Neural progenitor cell (in vitro differentiated cells): ENCODE measurements around the gene PPAT.

Experiments
- CTCF ChIP-seq: fragments of 200-600 bp; sonication (generic); IDR thresholded peaks from 2 replicates; pipeline ENCODE4 v1.5.1; 2017; ENCODE audit warnings: antibody characterized with exemption, mild to moderate bottlenecking
- EZH2 ChIP-seq: fragments of 200-600 bp; sonication (generic); IDR thresholded peaks from 2 replicates; pipeline ENCODE4 v1.6.1; 2017; ENCODE audit warnings: antibody characterized with exemption, mild to moderate bottlenecking, moderate library complexity
- EZH2phosphoT487 ChIP-seq: fragments of 200-600 bp; sonication (generic); IDR thresholded peaks from 2 replicates; pipeline ENCODE4 v1.6.1; 2017; ENCODE audit warnings: antibody characterized with exemption

GRCh38 chr4:56430203-56430602 is 5.2 kb downstream of the PPAT start:
- TF ChIP-seq EZH2 (no peak), CTCF (no peak), EZH2phosphoT487 (no peak)
